Nucleus accumbens (tissue), 56 donors: ENCODE measurements around the gene L1CAM.
A peak's percentile ranks its signal among the peaks of the same experiment; 100 is the strongest.
"Not testable (repeated sequence)": the region's sequence is repeated elsewhere in the genome, so short reads cannot be mapped to it uniquely, and the experiment has no call there.

Source experiments
- DNase-seq, 56 donors: peaks; one replicate each; lab custom pipeline; 2025; lab: John Stamatoyannopoulos, UW

L1CAM gene

DNA sequence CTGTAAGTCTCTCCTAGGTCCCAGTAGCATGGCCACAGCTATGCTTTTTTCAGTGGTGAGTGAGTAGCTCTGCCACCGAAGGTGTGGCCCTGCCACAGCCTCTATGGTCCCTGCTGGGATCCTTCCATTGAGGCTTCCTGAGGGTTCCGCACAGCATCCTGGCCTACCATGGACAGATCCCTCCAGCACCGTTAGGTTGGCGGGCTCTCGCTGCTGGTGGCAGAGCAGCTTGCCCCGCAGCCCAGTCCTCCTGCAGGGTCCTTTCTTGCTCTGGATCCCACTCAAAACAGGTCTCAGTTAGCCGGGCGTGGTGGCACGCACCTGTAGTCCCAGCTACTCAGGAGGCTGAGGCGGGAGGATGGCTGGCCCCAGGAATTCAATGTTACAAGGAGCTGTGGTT is 53.2 kb downstream of the L1CAM start:
- DNase-seq, result no peak

DNA sequence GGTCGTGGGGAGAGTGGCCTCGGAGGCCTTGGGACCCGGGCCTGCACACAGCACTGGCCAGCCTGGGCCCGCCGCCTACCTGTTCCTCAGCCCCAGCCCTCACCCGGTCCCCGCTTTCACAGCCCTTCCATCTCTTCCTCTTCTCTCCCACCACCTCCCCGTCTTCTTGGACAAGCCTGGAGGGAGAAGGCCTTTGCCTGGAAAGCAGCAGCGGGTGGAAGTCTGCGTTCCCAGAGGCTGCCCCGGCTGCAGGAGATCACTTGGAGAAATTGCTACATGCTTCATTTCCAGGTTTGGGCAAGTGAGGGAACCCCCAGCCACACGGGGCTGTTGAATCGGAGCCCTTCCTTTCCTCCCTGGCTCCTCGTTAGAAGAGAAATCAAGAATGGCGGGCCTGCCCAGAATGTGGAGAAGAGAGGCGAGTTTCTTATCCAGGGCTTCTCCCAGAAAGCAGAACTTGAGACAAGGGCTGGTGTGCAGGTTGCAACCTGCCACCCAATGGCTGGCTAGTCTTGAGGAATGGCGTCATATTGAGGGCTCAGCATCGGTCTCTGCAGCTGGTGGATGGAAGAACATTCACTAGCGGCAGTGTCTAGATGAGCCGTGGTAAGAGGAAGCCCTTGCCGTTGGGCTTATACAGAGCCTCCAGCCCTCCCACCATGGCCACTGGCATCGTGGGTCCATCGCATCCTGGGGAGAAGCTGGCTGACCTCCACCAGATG is 54.4 kb downstream of the L1CAM start:
- no peak for DNase-seq

DNA sequence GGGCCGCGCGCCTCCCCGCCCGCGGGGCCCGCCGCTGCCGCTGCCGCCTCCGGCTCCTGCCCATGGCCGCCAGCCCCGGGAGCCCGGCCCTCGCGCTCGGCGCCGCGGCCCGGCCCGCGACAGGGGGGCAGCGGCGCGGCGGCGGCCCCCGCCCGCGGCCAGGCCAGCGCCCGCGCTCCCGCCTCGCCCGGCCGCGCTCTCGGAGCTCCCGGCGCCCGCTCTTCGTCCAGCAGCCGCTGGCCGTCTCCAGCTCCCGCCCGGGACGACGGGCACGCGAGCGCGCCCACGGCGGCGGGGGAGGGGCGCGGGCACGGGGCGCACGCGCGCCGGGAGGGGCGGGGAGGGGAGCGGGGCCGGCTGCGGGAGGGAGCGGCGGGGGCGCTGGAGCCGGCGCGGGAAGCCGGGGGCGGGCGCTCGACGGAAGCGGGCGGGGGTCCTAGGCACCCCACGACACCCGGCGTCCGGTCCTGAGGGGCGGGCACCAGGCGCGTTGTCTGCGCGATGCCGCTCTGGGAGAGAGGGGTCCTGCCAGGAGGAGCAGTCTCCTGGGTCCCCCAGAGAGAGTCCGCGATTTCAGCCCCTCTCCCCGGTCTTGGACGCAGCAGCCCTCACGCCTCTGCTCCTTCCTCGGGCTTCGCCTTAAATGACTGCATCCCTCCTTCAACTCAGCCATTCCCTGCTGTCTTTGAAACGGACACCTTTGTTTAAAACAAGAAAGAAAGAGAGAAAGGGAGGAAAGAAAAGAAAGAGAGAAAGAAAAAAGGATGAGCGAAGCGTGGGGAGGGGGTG is 55.1 kb downstream of the L1CAM start:
- DNase-seq, result peak in 2 of 56 donors; percentile 7

DNA sequence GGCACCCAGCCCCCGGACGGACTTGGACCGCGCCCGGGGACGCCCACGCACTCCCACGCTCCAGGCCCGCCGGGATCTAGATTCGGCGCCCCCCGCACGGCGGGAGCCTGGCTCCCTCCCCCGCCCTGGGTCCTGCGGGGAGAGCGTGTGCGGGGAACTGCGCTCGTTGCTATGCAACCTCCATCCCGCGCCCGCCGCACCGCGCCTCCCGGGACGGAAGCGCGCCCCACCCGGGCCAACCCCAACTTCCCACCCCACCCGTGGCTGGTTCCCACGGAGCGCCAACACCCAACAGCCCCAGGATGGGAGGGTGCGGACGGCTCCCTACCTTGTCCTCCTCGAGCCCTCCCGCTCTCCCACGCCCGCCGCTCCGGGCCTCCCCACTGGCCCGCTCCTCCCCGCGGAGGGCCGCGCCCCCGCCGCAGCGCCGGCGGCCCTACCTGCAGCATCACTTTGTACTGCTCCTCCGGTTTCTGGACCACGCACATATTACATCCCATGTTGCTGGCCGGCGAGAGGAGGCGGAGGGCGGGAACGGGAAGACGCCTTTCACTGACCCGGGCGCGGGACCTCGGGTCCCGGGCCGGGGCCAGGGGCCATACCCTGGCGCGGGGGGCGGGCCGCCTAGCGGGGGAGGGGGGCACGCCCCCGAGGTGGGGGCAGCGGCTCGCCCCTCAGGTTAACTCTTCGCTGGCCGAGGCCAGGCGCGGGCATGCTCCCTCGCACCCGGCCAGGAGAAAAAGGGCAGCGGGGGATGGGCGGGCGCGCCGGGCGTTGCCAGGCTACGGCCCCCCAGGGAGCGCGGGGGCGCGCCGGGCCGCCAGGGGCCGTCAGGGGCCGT is 56.0 kb downstream of the L1CAM start, which contains the start of gene PDZD4:
Gene PDZD4, minus strand, starts transcription at position 746 of the 841 bp plus-strand sequence. Its CDS starts 246 bp downstream, at position 500.
- peak in 13 of 56 donors; percentile 10 to 58 (median 19) for DNase-seq

DNA sequence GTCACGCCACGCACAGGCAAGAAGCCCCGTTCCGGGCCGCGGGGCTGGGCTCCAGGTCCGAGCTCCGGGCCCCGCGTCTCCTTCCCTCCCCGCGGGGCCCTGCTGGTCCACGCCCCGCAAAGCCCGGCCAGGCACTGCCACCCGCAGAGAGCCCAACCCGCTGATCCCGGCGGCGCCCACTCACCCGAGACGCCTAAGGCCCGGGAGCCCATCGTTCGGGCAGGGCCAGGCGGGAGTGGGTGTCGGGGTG is 56.5 kb downstream of the L1CAM start:
- DNase-seq, result no peak

DNA sequence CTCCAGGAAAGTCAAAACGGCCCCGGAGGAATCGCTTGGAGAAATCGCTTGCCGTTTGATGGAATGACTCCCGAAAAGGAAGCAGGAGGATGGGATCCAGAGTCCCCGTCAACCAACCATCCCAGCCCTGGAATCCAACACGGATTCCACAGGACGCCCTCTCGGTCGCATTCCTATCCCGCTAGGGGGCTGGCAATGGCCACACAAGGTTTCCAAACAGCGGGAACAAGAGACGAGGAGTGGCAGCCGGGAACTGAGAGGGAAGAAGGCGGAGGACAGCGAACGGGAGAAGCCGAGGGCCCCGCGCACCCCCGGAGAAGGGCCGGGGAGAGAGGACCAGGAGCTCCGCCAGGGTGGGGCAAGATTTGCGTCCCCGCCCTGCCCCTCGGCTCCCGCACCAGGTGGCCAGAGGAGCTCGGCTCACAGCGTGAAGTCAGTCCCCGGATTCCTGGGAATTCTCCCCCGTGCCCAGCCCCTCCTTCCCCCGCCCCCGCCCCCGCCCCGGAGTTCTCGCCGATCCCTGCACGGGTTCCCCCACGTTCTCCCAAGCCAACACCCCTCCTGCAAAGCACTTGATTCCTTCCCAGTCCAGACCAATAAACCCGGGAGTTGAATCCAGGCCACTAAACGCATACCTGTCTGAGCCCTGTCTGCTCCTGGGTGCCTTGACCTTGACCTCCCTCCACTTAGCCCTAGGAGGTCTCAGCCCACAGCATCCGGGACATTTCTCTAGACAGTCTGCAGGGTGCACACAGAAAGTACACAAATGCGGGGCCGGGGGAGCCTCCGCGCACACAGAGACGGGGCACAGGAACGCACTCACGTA is 57.0 kb downstream of the L1CAM start:
- DNase-seq, result peak in 2 of 56 donors; percentile 17 to 24

DNA sequence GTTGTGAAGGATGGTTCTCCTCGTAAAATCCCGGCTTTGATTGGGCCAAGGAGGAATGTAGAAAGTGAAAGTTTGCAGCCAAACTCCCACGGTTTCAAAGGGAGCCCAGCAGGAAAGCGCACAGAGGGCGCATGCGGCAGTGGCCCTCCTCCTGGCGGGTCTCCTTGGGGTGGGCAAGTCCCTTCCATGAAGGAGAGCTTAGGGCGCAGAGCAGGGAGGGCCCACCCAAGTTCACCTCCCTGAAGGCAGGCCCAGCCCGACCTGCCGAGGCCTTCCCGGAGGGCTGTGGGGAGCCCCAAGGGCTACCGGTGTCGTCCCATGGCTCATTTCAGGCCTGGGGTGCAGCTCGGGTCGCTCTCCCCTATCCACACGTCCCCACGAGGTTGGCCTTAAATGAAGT is 57.7 kb downstream of the L1CAM start:
- DNase-seq, result no peak

DNA sequence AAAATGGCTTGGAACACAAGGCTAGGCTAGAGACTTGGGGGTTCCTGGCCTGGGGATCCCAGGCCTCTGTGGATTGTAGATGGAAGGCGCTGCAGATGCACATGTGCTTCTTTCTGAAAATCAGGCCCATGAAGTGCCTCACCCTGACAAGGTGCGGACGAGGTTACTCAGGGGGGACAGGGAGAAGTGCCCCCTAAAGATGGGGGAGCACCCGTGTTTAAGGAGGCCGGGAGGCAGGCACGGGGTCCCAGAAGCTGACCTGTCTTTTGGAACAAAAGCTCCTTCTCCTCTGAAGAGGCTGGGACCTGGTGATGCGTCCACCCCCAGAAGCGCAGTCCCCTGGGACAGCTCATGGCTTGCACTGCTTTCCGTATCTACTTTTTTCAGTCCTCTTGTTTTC is 58.1 kb downstream of the L1CAM start:
- DNase-seq, result no peak

DNA sequence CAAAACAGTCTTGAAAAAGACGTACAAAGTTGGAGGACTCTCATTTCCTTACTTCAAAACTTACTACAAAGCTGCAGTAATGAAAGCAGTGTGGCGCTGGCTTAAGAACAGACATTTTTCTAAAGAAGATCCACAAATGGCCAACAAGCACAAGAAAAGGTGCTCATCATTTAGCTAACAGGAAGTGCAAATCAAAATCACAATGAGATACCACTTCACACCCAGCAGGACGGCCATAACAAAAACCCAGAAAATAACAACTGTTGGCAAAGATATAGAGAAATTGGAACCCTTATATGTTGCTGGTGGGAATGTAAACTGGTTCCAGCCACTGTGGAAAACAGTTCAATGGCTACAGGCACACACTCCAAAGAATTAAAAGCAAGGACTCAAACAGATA is 59.0 kb downstream of the L1CAM start:
- DNase-seq, result no peak

DNA sequence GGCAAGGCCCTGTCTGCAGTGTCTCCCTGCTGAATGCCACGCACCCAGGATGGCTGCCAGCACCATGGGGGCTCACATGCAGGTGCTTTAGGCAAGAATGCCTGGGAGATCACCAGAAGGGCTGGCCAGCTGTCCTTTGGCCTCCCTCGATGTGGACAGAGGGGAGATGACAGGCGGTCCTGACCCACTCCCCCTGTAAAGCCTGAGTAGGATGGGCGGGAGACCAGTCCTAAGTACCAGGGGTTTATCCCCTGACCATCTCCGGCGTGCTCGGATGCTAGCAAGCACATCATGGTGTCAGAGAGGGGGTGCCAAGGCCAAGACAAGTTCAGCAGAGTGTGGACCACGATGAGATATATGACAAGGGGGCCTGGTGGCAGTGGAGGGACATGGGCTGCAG is 60.9 kb downstream of the L1CAM start:
- DNase-seq, result no peak

DNA sequence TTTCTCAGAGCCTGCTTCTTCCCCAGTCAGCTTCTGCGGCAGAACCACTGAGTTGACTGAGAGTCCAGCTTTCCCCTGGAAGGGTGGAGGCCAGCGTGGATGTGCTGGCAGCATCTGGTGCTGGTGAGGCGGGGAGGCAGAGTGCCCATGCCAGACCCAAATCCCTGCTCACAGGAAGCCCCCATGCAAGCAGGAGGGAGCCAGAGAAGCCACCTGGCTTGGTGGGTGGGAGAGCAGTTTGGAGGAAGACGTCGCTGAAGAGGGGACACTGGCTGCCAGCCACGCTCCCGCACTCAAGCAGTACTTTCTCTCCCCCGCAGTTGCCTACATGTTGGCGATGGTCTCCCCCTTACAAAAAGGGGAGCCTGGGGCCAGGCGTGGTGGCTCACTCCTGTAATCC is 61.6 kb downstream of the L1CAM start:
- DNase-seq, result no peak

DNA sequence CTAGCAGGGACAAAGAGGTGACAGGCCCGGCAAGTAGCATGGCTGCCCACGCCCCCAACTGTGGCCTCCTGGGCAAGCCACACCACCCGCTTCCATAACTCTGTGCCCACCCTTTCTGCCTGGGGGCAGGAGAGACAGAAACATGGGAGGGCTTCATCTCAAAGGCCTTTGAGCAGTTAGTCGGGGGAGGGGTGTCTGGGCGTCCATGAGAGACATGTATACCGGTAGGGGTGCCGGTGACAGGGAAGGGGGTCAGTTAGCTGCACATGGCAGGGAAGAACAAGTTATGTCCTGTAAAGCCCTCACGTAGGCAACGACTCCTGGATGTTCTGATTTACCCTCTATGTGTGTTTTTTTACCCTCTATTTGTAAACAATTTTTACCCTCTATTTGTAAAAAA is 64.9 kb downstream of the L1CAM start:
- DNase-seq, result no peak

DNA sequence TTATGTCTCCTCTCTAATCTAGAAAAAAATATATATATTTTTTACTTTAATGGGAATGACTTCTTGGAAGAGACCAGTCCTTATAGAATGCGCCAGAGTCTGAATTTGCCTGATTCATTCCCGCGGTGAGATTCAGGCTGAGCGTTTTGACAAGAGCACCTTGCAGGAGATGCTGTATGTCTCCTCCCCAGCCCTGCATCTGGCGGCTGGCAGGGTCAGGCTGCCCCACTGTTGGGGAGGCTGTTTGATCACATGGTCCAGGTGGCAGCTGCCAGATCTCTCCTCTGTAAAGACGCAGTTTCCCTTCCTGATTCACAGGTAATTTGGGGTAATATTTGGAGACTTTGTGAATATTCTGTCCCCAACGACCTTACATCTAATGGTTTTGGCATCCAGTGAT is 65.4 kb downstream of the L1CAM start:
- no peak for DNase-seq

DNA sequence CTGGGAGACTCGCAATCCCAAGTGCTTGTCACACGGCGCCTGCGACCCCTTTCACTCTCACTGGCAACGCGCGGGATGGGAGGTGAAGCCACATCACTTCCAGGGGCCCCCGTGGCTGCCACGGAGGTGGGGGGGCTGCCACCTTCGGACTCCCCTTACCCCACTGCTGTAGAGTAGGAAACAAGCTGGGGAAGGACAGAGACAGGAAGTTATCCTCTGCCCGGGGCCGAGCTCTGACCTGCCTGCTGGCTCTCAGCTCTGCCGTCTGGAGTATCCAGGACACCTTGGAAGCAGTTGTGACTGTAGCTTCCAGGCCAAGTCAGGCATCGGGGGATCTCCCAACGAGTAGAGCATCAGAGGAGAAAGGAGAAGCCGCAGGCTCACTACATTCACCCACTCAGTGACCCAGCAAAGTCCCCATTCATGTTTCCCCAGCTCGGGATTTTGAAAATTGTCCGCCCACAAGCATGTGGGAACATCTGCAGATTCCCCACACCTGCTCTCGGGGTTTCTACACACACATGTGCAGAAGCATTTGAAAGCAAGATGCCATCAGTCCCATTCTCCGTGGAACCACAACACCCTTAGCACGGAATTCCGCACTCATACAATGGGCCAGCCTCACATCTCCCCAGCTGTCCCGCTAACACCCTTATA is 66.5 kb downstream of the L1CAM start:
- peak in 2 of 56 donors; percentile 14 to 15 for DNase-seq

DNA sequence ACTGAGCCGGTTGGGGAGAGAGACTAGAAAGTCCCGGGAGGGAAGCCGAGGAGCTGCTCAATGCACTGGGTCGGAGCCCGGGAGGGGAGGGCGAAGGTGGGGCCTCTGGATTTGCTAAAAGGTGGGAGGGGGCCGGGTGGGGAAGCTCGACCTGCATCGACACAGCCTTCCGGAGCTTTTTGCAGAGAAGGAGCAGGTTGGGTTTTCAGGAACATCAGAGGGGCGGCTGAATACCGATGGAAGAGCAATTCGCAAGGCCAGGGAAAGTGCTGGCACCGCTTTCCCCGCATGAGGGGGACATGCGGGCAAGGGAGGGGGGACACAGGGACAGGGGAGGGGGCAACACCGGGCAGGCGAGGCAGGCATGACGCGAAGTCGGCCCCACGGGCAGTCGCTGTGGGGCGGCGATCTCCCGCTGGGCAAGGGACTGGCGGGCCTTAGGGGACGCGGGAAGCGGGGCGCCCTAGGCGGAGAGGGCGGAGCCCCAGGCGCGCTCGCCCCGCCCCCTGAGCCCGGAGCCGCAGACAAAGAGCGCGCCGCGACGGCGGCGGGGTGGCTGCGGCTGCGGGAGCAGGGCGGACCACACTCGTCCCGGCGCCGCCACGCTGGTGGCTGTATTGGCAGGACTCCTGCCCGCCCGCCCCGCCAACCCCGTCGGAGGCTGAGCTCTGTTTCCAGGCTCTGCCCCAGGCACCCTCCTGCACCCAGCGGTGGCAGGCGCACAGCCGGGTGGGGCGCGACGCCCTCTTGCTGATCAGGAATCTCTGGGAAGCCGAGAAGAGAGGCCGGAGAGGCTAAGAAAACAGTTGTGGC is 67.2 kb downstream of the L1CAM start:
- DNase-seq, result peak in 6 of 56 donors; percentile 9 to 46 (median 19)

DNA sequence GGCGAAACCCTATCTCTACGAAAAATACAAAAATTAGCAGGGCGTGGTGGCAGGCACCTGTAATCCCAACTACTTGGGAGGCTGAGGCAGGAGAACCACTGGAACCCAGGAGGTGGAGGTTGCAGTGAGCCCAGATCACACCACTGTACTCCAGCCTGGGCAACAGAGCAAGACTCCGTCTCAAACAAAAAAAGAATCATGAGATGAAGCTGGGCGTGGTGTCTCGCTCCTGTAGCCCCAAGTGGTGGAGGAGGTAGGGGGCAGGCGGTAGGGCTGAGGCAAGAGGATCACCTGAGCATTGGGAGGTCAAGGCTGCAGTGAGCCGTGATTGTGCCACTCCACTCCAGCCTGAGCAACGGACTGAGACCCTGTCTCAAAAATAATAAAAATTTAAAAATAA is 67.9 kb downstream of the L1CAM start:
- not testable (repeated sequence) for DNase-seq

DNA sequence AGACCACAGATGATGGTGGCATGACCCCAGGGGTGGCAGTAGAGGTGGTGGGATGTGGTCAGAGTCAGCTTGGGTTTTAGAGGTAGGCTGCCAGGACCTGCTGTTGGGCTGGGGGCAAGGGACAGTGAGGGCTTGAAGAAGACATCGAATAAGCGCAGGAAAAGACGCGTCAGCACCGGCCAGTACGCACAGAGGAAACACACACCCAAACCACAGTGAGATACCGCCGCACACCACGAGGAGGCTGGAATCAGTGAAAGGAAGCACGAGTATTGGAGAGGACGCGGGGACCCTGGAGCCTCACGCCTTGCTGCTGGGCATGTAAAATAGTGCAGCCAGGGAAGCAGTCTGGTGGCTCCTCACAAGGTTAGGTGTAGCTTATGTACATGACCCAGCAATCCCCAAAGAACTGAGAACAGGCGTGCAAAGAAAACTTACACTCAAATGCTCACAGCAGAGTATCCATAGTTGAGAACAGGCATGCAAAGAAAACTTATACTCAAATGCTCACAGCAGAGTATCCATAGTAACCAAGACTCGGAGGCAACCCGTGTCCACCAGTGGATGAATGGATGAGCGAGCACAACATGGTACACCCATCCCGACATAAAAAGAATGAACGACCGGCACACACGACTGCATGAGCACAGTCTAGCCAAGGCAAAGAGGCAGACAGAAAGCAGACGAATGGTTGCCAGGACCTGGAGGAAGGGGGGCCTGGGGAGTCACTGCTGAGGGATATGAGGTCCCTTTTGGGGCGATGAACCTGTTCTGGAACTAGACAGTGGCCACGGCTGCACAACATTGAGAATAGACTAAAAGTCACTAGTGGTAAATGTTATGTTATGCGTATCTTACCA is 68.9 kb downstream of the L1CAM start:
- no peak for DNase-seq
